GM12878 (cell line): Measurements from ENCODE around the gene EFNA2. TPM values are rescaled to one million over a fixed set of nuclear protein-coding genes. Genes with fewer than 3 reads are reported as not detected.

ENCODE experiments used
- ATAC-seq: fragments of 200-7000 bp; cut with Tn5 transposase; 3 replicates; pipeline ENCODE4 v1.9.1; 2020; ENCODE audit warnings: mild to moderate bottlenecking, moderate library complexity
- BruUV-seq: library from RNA; stranded (reverse); fragments of 400-500 nt; replicated peaks from 2 replicates; lab custom pipeline; 2021; lab: Mats Ljungman, UMichigan
- CTCF ChIA-PET: fragments of 300-600 bp; sonication (Branson Sonifier 250); formaldehyde crosslinking; extraction: SDS; loops from one replicate; lab custom pipeline; 2021; ENCODE audit warnings: inconsistent platforms; lab: Yijun Ruan, JAX
- POLR2A ChIA-PET: fragments of 350-600 bp; formaldehyde crosslinking; extraction: SDS; loops from one replicate; lab custom pipeline; 2021; ENCODE audit warnings: inconsistent platforms; lab: Charles Lee
- RAD21 ChIA-PET: fragments of 300-600 bp; sonication (Branson Sonifier 250); formaldehyde crosslinking; loops from one replicate; lab custom pipeline; 2023; ENCODE audit warnings: antibody characterized with exemption; ENCODE audit not compliant: unreplicated experiment; lab: Charles Lee
- SMC1A ChIA-PET: fragments of 300-600 bp; sonication (Branson Sonifier 250); formaldehyde crosslinking; loops from one replicate; lab custom pipeline; 2023; ENCODE audit not compliant: unreplicated experiment, uncharacterized antibody; lab: Charles Lee
- DNase-seq: peaks from one replicate; pipeline ENCODE4 v3.0.0-alpha.2; 2011; ENCODE audit warnings: low read depth, low spot score
- FAIRE-seq: peaks from 3 replicates; lab custom pipeline; 2011; peaks lifted over from hg19 to GRCh38; lab: Jason Lieb, UNC
- H2AFZ ChIP-seq: 2 replicates; pipeline ENCODE4 v1.6.0; 2011; ENCODE audit warnings: low read depth, low read length, control low read depth; ENCODE audit not compliant: control insufficient read depth
- H3K27ac ChIP-seq: 2 replicates; pipeline ENCODE4 v1.5.1; 2011; ENCODE audit warnings: control low read depth; ENCODE audit not compliant: control insufficient read depth, insufficient read depth
- H3K27me3 ChIP-seq, 2 experiments: replicated peaks in 1 of 2; 2 replicates each; pipeline versions ENCODE4 v1.6.0 to v1.6.1; 2011; ENCODE audit warnings: low read length in 1 of 2; ENCODE audit not compliant: control insufficient read depth in 2 of 2, insufficient read depth in 2 of 2
- H3K36me3 ChIP-seq, 2 experiments: 2 replicates each; pipeline ENCODE4 v1.5.1; 2011; ENCODE audit warnings: low read length in 1 of 2; ENCODE audit not compliant: control insufficient read depth in 2 of 2, insufficient read depth in 2 of 2
- H3K4me1 ChIP-seq: 2 replicates; pipeline ENCODE4 v1.6.1; 2011; ENCODE audit warnings: mild to moderate bottlenecking, low read length, moderate library complexity, mixed read lengths; ENCODE audit not compliant: control insufficient read depth, insufficient read depth
- H3K4me2 ChIP-seq: 2 replicates; pipeline ENCODE4 v1.6.0; 2011; ENCODE audit warnings: control low read depth; ENCODE audit not compliant: control insufficient read depth, insufficient read depth
- H3K4me3 ChIP-seq: fragments of 200-600 bp; sonication (generic); 2 replicates; pipeline ENCODE4 v1.5.1; 2016
- H3K79me2 ChIP-seq: 2 replicates; pipeline ENCODE4 v1.6.0; 2011; ENCODE audit warnings: low read length; ENCODE audit not compliant: control insufficient read depth, insufficient read depth
- H3K9ac ChIP-seq: 2 replicates; pipeline ENCODE4 v1.8.0; 2011; ENCODE audit warnings: low read length, control low read depth, mixed read lengths; ENCODE audit not compliant: control insufficient read depth, insufficient read depth
- H3K9me3 ChIP-seq: replicated peaks from 3 replicates; pipeline ENCODE4 v1.5.1; 2011; ENCODE audit warnings: mild to moderate bottlenecking, low read length; ENCODE audit not compliant: control insufficient read depth, insufficient read depth
- H4K20me1 ChIP-seq: 2 replicates; pipeline ENCODE4 v1.6.0; 2011; ENCODE audit not compliant: control insufficient read depth, insufficient read depth
- ASH2L ChIP-seq: fragments of 300-600, 200-600 bp; sonication (generic); IDR thresholded peaks from 2 replicates; pipeline ENCODE4 v1.6.1; 2017; ENCODE audit warnings: low read depth, mild to moderate bottlenecking, borderline replicate concordance
- BHLHE40 ChIP-seq, 2 experiments: fragments of 450-650 bp in 1 of 2; IDR thresholded peaks; 2 replicates each; pipeline ENCODE4 v1.6.1; 2011 to 2017; ENCODE audit warnings: low read depth in 2 of 2, borderline replicate concordance in 1 of 2, improper control_type of control experiment in 1 of 2, low read length in 1 of 2, mild to moderate bottlenecking in 1 of 2
- EP300 ChIP-seq, 2 experiments: fragments of 150-350 bp in 1 of 2; IDR thresholded peaks; 2 replicates each; pipeline ENCODE4 v1.6.1; 2011 to 2012; ENCODE audit warnings: low read depth in 2 of 2, low read length in 2 of 2, borderline replicate concordance in 1 of 2, improper control_type of control experiment in 1 of 2, inconsistent platforms in 1 of 2; ENCODE audit not compliant: control insufficient read depth in 1 of 2
- FOS ChIP-seq: IDR thresholded peaks from 3 replicates; pipeline ENCODE4 v1.6.1; 2011; ENCODE audit warnings: borderline replicate concordance; ENCODE audit not compliant: insufficient read length; ENCODE audit errors: extremely low read depth
- FOXM1 ChIP-seq: IDR thresholded peaks from 2 replicates; pipeline ENCODE4 v1.6.1; 2012; ENCODE audit warnings: low read depth, mild to moderate bottlenecking, inconsistent platforms, low read length, moderate library complexity
- GATAD2B ChIP-seq: fragments of 450-650 bp; conservative IDR thresholded peaks from 2 replicates; pipeline ENCODE4 v1.6.1; 2017; ENCODE audit warnings: low read depth, mild to moderate bottlenecking, moderate library complexity
- SMARCA5 ChIP-seq: fragments of 450-650 bp; IDR thresholded peaks from 2 replicates; pipeline ENCODE4 v1.6.1; 2017; ENCODE audit warnings: mild to moderate bottlenecking
- SMC3 ChIP-seq: IDR thresholded peaks from 2 replicates; pipeline ENCODE4 v1.6.1; 2011; ENCODE audit warnings: low read length, improper control_type of control experiment, borderline replicate concordance
- TCF12 ChIP-seq: IDR thresholded peaks from 2 replicates; pipeline ENCODE4 v1.6.1; 2011; ENCODE audit warnings: low read depth, mild to moderate bottlenecking, low read length
- WGBS: methylation state at CpG from one replicate; pipeline ENCODE4 v1.1.6; 2016; ENCODE audit warnings: low lambda C conversion rate; ENCODE audit not compliant: insufficient replicate concordance, insufficient coverage; ENCODE audit errors: missing lambda C conversion rate; 5-methylcytosine and 5-hydroxymethylcytosine counted together
- in situ Hi-C: fragments of 300-500 bp; cut with MboI; formaldehyde crosslinking; loops from 9 replicates; pipeline ENCODE4 v1.14.3; 2018; ENCODE audit warnings: mixed read lengths
- intact Hi-C: fragments of 100-400 bp; cut with micrococcal nuclease; formaldehyde crosslinking; loops from one replicate; pipeline ENCODE4 v1.14.2; 2022; ENCODE audit not compliant: unreplicated experiment
- polyA plus RNA-seq, 11 experiments: library from polyadenylated mRNA; depleted of rRNA in 4 of 11; unstranded in 6 of 11; stranded (reverse) in 5 of 11; fragments of >200 nt; fragmentation: Nextera tagmentation in 4 of 11; fragmentation: Illumina TruSeq in 1 of 11; extraction: Ambion mirVana in 4 of 11; extraction: Trizol in 1 of 11; gene quantifications; 1 replicate in 1 of 11; 2 replicates in 10 of 11; pipeline versions ENCODE4 v1.2.1 to v1.2.3, GENCODE V29; 2011 to 2016; ENCODE audit warnings: inconsistent platforms in 2 of 11, missing spikeins in 2 of 11, low read depth in 1 of 11
- total RNA-seq, 4 experiments: library from RNA; depleted of rRNA in 3 of 4; stranded (reverse); fragments of >200 nt in 3 of 4; fragmentation: Illumina TruSeq in 1 of 4; extraction: Trizol in 1 of 4; gene quantifications; 2 replicates each; pipeline versions ENCODE4 v1.2.1 to v1.2.3, GENCODE V29; 2013 to 2021

Gene EFNA2
- total and polyA plus RNA-seq, 10 of the 15 experiments (the other 5 are each of a cell fraction or from before 2014, with no cell fraction given): not detected

GRCh38 chr19:1284293-1284978 is 1.2 kb upstream of the EFNA2 start:
- ChIA-PET CTCF (interaction anchor here (1.4 to 1.5 kb wide), 2 partner anchors 40 to 88 kb away, joined by 3 to 8 read pairs; no protein-coding TSS in a partner anchor), SMC1A (no interaction called here), RAD21 (no interaction called here), POLR2A (interaction anchor here (0.5 kb wide), 1 partner anchor 90 kb away, joined by 5 read pairs; no protein-coding TSS in a partner anchor)
- WGBS: 42% methylated on average over 20 of the region's 20 CpGs
- Histone ChIP-seq H3K36me3 (peaks cover 4 to 5% of the 10 kb centered on the region in 2 experiments), H2AFZ (no peak overlapping the region), H3K4me3 (no peak overlapping the region), H3K9me3 (no peaks in the 10 kb centered on the region), H3K79me2 (no peaks in the 10 kb centered on the region), H3K27ac (no peak overlapping the region), H3K9ac (no peak overlapping the region), H3K27me3 (peaks cover 7 to 8% of the 10 kb centered on the region in 2 experiments; a peak in 3 of 4 replicates), H3K4me1 (no peaks in the 10 kb centered on the region), H4K20me1 (no peaks in the 10 kb centered on the region; the same call in 1 of the 2 replicates), H3K4me2 (no peak overlapping the region)
- TF ChIP-seq SMARCA5 (no peak), TCF12 (no peak), BHLHE40 (IDR thresholded peaks at IDR 0.05; ENCODE audit: borderline replicate concordance in 1 of 2, low read depth in 2 of 2, low read length in 1 of 2) (no peak)
- intact Hi-C loops (no loop called here), in situ Hi-C loops (no loop called here)
- no TSS peak for BruUV-seq
- FAIRE-seq (no peak), ATAC-seq (no peak), DNase-seq (no peak)

- Histone ChIP-seq H3K4me2 (no peak overlapping the region), H4K20me1 (no peaks in the 10 kb centered on the region), H3K27me3 (peaks cover 7 to 8% of the 10 kb centered on the region in 2 experiments; a peak in 3 of 4 replicates), H3K9ac (no peak overlapping the region), H2AFZ (no peak overlapping the region), H3K79me2 (no peaks in the 10 kb centered on the region), H3K4me1 (no peaks in the 10 kb centered on the region), H3K27ac (no peak overlapping the region), H3K9me3 (no peaks in the 10 kb centered on the region), H3K36me3 (peaks cover 0 to 2% of the 10 kb centered on the region in 2 experiments; a peak in 2 of 4 replicates), H3K4me3 (no peak overlapping the region)
- TF ChIP-seq SMC3: no peak
- TF ChIP-seq ASH2L: no peak
- TF ChIP-seq FOXM1: no peak
- TF ChIP-seq GATAD2B: no peak
- no peak for TF ChIP-seq FOS
- TF ChIP-seq EP300 (IDR thresholded peaks at IDR 0.05; ENCODE audit: borderline replicate concordance in 1 of 2, control insufficient read depth in 1 of 2, low read depth in 2 of 2, low read length in 2 of 2): no peak
- CTCF ChIA-PET: interaction anchor here (1.4 kb wide), 1 partner anchor 87 kb away, joined by 3 read pairs; no protein-coding TSS in a partner anchor
- in situ Hi-C loops (no loop called here), intact Hi-C loops (no loop called here)
- POLR2A ChIA-PET: interaction anchor here (0.5 kb wide), 1 partner anchor 90 kb away, joined by 5 read pairs; no protein-coding TSS in a partner anchor
- WGBS: 34% methylated on average over 33 of the region's 51 CpGs
- no peak for ATAC-seq
- RAD21 ChIA-PET: no interaction called here
- no peak for DNase-seq
- SMC1A ChIA-PET: no interaction called here
- no TSS peak for BruUV-seq
- no peak for FAIRE-seq
These were observed 515 bp upstream of the EFNA2 start for GRCh38 chr19:1284979-1285736.
